ENCODE results near the gene SLC7A10.

Gene SLC7A10

GRCh38 chr19:33159149-33159548 is 66.5 kb downstream of the SLC7A10 start:
- FAIRE-seq, result no peak
- no peak for DNase-seq (ENCODE audit: extremely low spot score, insufficient read length, low read depth)
